NCI-H345 treated with DMSO at 0.1 percent for 48 hours (cell line): Measurements from ENCODE around the gene MAST4.
"Not testable (repeated sequence)": the region's sequence is repeated elsewhere in the genome, so short reads cannot be mapped to it uniquely, and the experiment has no call there.

Experiments used
- DNase-seq: peaks from one replicate; lab custom pipeline; 2025; ENCODE audit not compliant: unreplicated experiment; lab: John Stamatoyannopoulos, UW

MAST4 gene

GRCh38 chr5:66805514-66806430 is 209.6 kb downstream of the MAST4 start:
- no peak for DNase-seq

GRCh38 chr5:66807743-66808142 is 211.6 kb downstream of the MAST4 start:
- no peak for DNase-seq

- no peak for DNase-seq
Measured at GRCh38 chr5:66808663-66809062, 212.5 kb downstream of the MAST4 start.

GRCh38 chr5:66810151-66810550 is 214.0 kb downstream of the MAST4 start:
- no peak for DNase-seq

- no peak for DNase-seq
Measured at GRCh38 chr5:66810848-66811261, 214.7 kb downstream of the MAST4 start.

- no peak for DNase-seq
Measured at GRCh38 chr5:66812291-66812690, 216.1 kb downstream of the MAST4 start.

- DNase-seq, result no peak
Measured at GRCh38 chr5:66813306-66813705, 217.1 kb downstream of the MAST4 start.

- DNase-seq, result peak; percentile 3
Measured at GRCh38 chr5:66814146-66814991, 218.2 kb downstream of the MAST4 start.

GRCh38 chr5:66818304-66818934 is 222.2 kb downstream of the MAST4 start:
- DNase-seq, result no peak

GRCh38 chr5:66818935-66819328 is 222.7 kb downstream of the MAST4 start:
- no peak for DNase-seq

- DNase-seq, result no peak
Measured at GRCh38 chr5:66820630-66821207, 224.5 kb downstream of the MAST4 start.

GRCh38 chr5:66821688-66822429 is 225.7 kb downstream of the MAST4 start:
- no peak for DNase-seq

- DNase-seq, result not testable (repeated sequence)
Measured at GRCh38 chr5:66822906-66823305, 226.7 kb downstream of the MAST4 start.

GRCh38 chr5:66824476-66824875 is 228.3 kb downstream of the MAST4 start:
- DNase-seq, result no peak

- DNase-seq, result no peak
Measured at GRCh38 chr5:66826263-66826662, 230.1 kb downstream of the MAST4 start.

- no peak for DNase-seq
Measured at GRCh38 chr5:66826696-66827095, 230.5 kb downstream of the MAST4 start.

GRCh38 chr5:66828046-66828547 is 231.9 kb downstream of the MAST4 start:
- no peak for DNase-seq

- no peak for DNase-seq
Measured at GRCh38 chr5:66828548-66829357, 232.6 kb downstream of the MAST4 start.

- DNase-seq, result no peak
Measured at GRCh38 chr5:66829358-66829674, 233.1 kb downstream of the MAST4 start.

- no peak for DNase-seq
Measured at GRCh38 chr5:66829826-66830225, 233.6 kb downstream of the MAST4 start.
